ENCODE measurements around the gene THYN1. TPM values are rescaled to one million over a fixed set of nuclear protein-coding genes. Genes with fewer than 3 reads are reported as not detected.

THYN1 gene
- total and polyA plus RNA-seq, 3 donors from 2014 or later, result 85.0 to 94.0 (median 86.9) TPM

GRCh38 chr11:134291196-134291595 is 38.0 kb upstream of the THYN1 start:
- 94 to 98% methylated on average over 6 of the region's 6 CpGs for WGBS, 2 donors
- no peak overlapping the region for H3K4me3 ChIP-seq
- H3K4me1 ChIP-seq, result no peaks in the 10 kb centered on the region
- DNase-seq, result no peak
- H3K36me3 ChIP-seq (ENCODE audit: low read depth, missing control alignments), result no peaks in the 10 kb centered on the region
- H3K27me3 ChIP-seq, result no peaks in the 10 kb centered on the region
- no peaks in the 10 kb centered on the region for H3K9me3 ChIP-seq
- intact Hi-C loops (cut with DNase I; ENCODE audit: low total_unique reads), result no loop called here
- no peak overlapping the region for H3K27ac ChIP-seq
- TF ChIP-seq POLR2A (IDR thresholded peaks at IDR 0.05), result no peak
- TF ChIP-seq, protein P1, sequence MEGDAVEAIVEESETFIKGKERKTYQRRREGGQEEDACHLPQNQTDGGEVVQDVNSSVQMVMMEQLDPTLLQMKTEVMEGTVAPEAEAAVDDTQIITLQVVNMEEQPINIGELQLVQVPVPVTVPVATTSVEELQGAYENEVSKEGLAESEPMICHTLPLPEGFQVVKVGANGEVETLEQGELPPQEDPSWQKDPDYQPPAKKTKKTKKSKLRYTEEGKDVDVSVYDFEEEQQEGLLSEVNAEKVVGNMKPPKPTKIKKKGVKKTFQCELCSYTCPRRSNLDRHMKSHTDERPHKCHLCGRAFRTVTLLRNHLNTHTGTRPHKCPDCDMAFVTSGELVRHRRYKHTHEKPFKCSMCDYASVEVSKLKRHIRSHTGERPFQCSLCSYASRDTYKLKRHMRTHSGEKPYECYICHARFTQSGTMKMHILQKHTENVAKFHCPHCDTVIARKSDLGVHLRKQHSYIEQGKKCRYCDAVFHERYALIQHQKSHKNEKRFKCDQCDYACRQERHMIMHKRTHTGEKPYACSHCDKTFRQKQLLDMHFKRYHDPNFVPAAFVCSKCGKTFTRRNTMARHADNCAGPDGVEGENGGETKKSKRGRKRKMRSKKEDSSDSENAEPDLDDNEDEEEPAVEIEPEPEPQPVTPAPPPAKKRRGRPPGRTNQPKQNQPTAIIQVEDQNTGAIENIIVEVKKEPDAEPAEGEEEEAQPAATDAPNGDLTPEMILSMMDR (IDR thresholded peaks at IDR 0.05), result no peak

DNA sequence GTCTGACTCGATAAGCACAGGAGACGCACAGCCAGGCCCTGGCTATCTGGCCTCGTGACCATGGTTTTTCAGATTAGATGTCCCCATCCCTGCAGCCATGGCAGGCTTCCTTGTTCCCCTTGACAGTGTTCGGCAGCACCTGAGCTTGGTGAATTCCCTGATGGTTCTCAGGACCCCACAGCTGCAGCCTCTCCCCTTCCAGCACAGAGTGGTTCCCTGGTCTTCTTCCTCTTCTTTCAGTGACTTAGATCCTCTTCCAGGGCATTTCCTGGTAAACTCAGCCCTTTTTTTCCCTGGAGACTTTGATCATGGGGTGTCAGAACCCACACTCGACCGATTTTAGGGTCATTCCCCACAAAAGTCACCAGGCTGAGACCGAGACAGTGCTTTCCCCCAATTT is 37.5 kb upstream of the THYN1 start:
- H3K27ac ChIP-seq, result no peak overlapping the region
- DNase-seq, result no peak
- no peaks in the 10 kb centered on the region for H3K4me1 ChIP-seq
- WGBS, 2 donors, result 95 to 96% methylated on average over 7 of the region's 7 CpGs
- intact Hi-C loops (cut with DNase I; ENCODE audit: low total_unique reads), result no loop called here
- H3K9me3 ChIP-seq, result no peaks in the 10 kb centered on the region
- H3K36me3 ChIP-seq (ENCODE audit: low read depth, missing control alignments), result no peaks in the 10 kb centered on the region
- no peak overlapping the region for H3K4me3 ChIP-seq
- TF ChIP-seq, protein P1 (IDR thresholded peaks at IDR 0.05), result no peak
- no peak for TF ChIP-seq POLR2A (IDR thresholded peaks at IDR 0.05)
- no peaks in the 10 kb centered on the region for H3K27me3 ChIP-seq

DNA sequence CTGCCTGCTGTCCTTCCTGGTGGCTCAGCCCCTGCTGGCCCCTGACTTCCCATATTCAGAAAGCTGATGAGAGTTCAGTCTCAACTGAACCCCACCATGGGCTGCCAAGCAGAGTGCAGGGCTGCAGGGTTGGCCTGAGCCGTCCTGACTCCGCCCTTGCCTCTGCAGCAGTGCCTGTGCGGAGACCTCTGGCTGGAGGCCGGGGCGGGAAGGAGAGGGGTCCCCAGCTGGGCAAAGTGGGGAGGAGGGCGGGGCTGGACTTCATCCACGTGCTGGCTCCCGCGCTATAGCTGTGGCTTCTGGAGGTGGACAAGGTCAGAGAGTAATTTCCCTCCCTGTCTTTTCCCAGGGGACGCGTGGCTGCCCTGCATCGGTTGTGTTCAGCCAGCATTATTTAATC is 36.6 kb upstream of the THYN1 start:
- H3K9me3 ChIP-seq, result no peaks in the 10 kb centered on the region
- 40 to 57% methylated on average over 12 of the region's 12 CpGs for WGBS, 2 donors
- H3K4me3 ChIP-seq, result no peak overlapping the region
- no peak for DNase-seq
- H3K27ac ChIP-seq, result no peak overlapping the region
- no peaks in the 10 kb centered on the region for H3K4me1 ChIP-seq
- TF ChIP-seq POLR2A (IDR thresholded peaks at IDR 0.05), result no peak
- TF ChIP-seq, protein P1 (IDR thresholded peaks at IDR 0.05), result no peak
- H3K27me3 ChIP-seq, result no peaks in the 10 kb centered on the region
- intact Hi-C loops (cut with DNase I; ENCODE audit: low total_unique reads), result no loop called here
- no peaks in the 10 kb centered on the region for H3K36me3 ChIP-seq (ENCODE audit: low read depth, missing control alignments)

DNA sequence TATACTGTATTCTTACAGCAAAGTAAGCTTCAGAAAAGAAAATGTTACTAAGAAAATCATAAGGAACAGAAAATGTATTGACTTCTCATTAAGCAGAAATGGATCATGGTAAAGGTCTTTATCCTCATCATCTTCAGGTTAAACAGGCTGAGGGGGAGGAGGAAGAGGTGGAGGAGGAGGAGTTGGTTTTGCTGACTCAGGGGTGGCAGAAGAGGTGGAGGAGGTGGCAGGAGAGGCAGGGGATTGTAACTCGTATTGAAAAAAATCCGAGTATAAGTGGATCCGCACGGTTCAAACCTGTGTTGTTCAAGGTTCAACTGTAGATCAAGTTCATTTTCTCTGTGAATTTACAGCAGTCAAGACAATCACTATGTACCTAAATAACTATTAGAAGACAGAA is 36.0 kb upstream of the THYN1 start:
- DNase-seq, result no peak
- H3K27me3 ChIP-seq, result no peaks in the 10 kb centered on the region
- H3K4me1 ChIP-seq, result no peaks in the 10 kb centered on the region
- WGBS, 2 donors, result 55 to 67% methylated on average over 4 of the region's 4 CpGs
- TF ChIP-seq, protein P1 (IDR thresholded peaks at IDR 0.05), result no peak
- no peak for TF ChIP-seq POLR2A (IDR thresholded peaks at IDR 0.05)
- no peak overlapping the region for H3K4me3 ChIP-seq
- H3K27ac ChIP-seq, result no peak overlapping the region
- intact Hi-C loops (cut with DNase I; ENCODE audit: low total_unique reads), result no loop called here
- H3K9me3 ChIP-seq, result no peaks in the 10 kb centered on the region
- H3K36me3 ChIP-seq (ENCODE audit: low read depth, missing control alignments), result no peaks in the 10 kb centered on the region

DNA sequence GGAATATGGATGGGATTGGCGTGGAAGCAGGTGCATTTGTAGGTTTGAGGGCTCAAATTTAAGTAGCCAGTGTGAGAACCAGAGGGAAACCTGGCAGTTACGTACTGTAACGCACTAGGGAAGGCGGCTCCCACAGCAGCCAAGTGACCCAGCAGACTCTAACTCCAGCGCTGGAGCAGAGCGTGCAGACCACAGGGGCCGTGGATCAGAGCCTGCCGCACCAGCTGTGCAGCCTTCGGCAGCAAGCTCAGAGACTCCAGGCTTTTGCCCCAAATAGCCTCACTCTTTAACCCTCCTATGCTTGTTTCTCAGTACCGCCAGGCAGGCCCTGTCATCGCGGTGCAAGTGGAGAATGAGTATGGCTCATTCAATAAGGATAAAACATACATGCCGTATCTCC is 35.3 kb upstream of the THYN1 start:
- H3K27ac ChIP-seq, result no peak overlapping the region
- no peak for DNase-seq
- no peaks in the 10 kb centered on the region for H3K4me1 ChIP-seq
- no peak overlapping the region for H3K4me3 ChIP-seq
- intact Hi-C loops (cut with DNase I; ENCODE audit: low total_unique reads), result no loop called here
- H3K9me3 ChIP-seq, result no peaks in the 10 kb centered on the region
- WGBS, 2 donors, result 77 to 80% methylated on average over 13 of the region's 13 CpGs
- no peak for TF ChIP-seq POLR2A (IDR thresholded peaks at IDR 0.05)
- TF ChIP-seq, protein P1 (IDR thresholded peaks at IDR 0.05), result no peak
- no peaks in the 10 kb centered on the region for H3K36me3 ChIP-seq (ENCODE audit: low read depth, missing control alignments)
- H3K27me3 ChIP-seq, result no peaks in the 10 kb centered on the region

Data from testis (tissue), 3 donors.